ENCODE measurements around the gene SGO2.
"Not testable (repeated sequence)": the region's sequence is repeated elsewhere in the genome, so short reads cannot be mapped to it uniquely, and the experiment has no call there.

The SGO2 gene

GRCh38 chr2:200596774-200597570 is 71.0 kb downstream of the SGO2 start:
- no peak for DNase-seq (ENCODE audit: low read depth)

DNA sequence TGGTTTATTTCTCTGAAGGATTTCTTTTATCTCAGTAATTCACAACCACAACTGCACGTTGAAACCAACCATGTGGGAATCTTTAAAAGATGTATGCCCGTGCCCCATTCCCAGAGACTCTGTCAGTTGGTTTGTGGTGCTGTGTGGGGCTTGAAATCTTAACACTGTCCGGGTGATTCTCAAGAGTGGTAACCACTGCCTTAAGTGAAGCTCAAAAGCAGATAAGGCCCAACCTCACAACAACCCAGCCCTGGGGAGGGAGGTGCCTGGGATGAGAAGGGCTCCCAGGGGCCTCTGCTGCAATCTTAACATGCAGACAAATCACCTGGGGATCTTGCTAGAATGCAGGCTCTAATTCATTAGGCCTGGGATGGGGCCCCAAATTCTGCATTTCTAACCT is 73.2 kb downstream of the SGO2 start:
- DNase-seq (ENCODE audit: low read depth): no peak

DNA sequence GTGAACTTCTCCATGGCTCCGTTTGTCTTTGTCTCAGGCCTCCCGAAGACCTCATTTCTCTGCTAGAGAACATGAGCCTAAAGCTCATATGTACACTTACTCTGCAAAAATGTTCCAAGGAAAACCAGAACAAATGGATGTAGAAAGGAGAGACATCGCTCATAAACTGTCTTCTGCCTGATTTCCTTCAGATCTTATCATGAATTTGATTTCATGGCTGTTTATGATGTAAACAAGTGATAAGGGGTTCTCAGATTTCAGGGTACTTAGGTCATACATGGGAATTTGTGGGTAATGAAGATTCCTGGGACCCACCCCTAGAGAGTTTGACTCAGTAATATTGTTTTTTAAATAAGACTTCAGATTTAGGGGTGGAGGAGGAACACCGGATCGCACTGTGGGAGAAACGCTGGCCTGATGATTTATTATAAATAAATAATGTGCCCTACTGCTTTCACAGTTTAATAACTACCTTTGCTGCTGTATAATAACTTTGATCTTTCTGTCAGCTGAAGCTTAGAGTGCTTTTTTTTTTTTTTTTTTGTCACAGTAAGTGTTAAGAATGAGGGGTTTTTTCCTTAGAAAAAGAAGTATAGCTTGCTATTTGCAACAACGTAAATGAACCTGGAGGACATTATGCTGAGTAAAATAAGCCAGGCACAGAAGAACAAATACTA is 74.7 kb downstream of the SGO2 start:
- no peak for DNase-seq (ENCODE audit: low read depth)

DNA sequence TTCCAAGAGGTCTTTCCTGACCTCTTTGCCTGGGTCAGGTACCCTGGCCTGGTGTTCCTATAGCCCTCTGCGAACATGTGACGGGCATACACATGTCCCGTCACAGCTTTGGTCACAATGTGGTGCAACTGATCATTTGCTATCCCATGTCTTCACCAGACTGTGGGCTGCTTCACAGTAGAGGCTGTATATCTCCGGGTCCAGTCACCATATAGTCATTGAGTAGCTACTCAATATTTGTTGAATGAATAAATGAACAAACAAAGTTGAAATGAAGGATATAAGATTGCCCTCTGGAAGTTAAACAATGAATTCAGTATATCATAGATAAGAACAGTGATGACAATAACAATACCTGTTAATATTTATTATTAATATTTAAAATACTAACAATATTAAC is 76.6 kb downstream of the SGO2 start:
- no peak for DNase-seq (ENCODE audit: low read depth)

DNA sequence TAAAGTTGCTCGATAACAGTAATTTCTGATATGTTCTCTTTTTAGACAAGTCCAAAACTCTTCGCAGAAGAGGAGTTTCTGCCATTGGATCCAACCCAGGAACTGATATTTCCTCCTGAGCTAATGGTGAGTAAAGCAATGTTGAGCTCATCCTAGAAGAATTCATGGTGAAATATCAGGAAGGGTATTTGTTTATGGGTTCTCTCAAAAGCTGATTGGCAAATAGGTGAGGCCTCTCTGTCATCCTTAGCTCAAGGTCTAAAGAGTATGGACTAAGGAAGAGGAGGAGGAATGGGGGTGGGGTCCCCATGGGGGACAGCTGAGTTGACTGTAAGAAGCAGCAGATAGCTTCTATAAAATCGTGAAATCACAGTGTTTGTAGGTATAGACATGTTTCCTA is 78.0 kb downstream of the SGO2 start:
- DNase-seq (ENCODE audit: low read depth): no peak

DNA sequence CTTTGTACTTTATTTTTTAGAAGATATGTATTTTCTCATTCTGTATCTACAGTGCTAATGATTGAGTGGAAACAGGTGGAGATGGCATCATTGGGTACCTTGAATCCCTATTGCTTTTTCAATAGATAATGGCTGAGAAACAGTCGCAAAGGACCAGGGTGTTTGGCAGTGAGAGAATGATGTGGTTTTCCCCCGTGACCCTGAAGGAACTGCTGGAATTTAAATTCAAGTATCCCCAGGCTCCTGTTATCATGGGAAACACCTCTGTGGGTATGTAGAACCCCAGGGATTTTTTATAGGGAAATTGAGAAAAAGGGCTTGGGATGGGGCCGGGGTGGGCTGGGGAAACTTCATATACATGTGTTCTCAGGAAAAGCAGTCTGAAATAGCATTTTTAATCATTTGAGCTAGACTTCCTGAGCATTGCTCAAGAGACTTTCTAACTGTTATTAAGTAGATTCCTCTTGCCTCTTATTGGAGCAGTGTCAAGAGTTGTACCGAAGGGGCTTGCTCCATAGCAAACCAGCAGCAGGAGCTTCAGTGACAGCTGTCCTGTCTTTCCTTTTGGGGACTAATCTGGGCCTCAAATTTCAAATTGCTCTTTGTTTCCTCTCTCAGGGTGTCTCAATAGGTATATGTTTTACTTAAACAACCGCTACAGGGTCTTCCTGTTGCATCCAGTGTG is 78.7 kb downstream of the SGO2 start:
- no peak for DNase-seq (ENCODE audit: low read depth)

GRCh38 chr2:200608341-200609027 is 82.5 kb downstream of the SGO2 start:
- DNase-seq (ENCODE audit: low read depth): no peak

GRCh38 chr2:200609028-200609614 is 83.1 kb downstream of the SGO2 start:
- no peak for DNase-seq (ENCODE audit: low read depth)

DNA sequence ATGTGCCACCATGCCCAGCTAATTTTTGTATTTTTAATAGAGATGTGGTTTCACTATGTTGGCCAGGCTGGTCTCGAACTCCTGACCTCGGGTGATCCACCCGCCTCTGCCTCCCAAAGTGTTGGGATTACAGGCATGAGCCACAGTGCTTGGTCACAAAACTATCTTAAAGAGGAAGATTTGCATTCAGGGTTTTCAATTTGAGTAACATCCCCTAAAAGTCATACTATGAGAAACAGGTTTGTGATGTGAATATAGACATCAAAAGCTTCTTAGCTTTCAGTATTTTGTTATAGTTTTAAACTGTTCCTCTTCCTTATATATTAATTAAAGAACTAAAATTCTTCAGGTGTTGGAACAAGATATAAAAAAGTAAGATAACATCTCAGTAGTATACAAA is 84.2 kb downstream of the SGO2 start:
- not testable (repeated sequence) for DNase-seq (ENCODE audit: low read depth)

GRCh38 chr2:200613692-200614091 is 87.7 kb downstream of the SGO2 start:
- no peak for DNase-seq (ENCODE audit: low read depth)

GRCh38 chr2:200614249-200614648 is 88.2 kb downstream of the SGO2 start:
- DNase-seq (ENCODE audit: low read depth): no peak

- no peak for DNase-seq (ENCODE audit: low read depth)
Measured at GRCh38 chr2:200615247-200615646, 89.2 kb downstream of the SGO2 start.

DNA sequence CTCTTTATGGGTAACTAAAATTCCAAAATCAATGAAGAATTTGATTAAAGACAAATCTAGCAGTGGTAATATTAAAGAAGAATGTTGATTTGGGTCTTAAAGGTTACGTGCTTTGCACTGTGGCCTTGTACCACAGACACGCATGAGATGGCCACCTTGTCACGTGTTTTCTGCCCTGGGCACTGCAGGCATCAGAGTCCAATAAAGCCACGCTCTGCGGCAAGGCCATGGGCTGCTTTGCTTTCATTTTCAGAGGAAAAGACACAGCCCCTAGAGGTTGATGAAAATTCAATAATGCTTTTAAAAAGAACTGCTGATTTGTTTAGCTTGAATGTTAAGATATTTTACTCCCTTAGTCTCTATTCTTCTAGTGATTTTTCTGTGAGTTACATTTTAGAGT is 90.2 kb downstream of the SGO2 start:
- no peak for DNase-seq (ENCODE audit: low read depth)

GRCh38 chr2:200616656-200617055 is 90.6 kb downstream of the SGO2 start:
- no peak for DNase-seq (ENCODE audit: low read depth)

DNA sequence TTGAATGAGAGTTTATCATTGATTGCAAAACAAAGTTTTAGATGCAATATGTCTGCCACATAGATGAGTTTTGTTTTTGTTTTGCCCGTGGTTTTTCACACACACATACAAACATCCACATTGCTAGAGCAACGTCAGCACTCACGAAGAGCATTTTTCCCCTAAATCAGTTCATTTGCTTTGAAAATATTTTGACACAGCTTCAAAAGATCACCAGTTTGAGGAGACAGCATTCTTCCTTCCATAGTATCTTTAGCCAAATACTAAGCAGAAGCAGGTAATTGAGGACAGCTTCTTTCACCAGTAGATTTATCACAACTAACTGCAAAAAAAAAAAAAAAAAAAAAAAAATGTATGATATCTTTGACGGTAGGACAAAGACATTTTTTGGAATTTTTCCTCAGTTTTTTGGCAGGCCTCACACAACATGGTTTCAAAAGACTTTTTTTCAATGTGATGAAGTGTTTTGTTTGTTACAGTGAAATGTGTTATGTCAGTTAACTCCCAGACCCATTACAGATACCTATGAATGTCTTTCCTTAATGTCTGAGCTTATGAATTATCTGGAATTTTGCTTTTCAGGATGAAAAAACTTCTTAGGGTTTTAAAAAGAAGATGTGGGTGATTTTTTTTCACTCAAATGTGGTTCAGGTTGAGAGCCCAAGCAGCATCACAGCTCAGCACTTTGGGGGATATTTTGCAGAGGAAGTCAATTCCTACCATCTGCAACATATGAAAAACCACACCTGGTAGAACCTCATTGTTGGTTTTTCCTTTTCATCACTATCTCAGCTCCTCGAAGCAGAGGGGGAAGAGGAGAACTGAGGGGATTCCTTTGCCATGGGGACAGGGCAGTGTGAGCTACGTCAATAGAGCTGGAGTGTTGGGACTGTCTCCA is 91.4 kb downstream of the SGO2 start:
- no peak for DNase-seq (ENCODE audit: low read depth)

DNA sequence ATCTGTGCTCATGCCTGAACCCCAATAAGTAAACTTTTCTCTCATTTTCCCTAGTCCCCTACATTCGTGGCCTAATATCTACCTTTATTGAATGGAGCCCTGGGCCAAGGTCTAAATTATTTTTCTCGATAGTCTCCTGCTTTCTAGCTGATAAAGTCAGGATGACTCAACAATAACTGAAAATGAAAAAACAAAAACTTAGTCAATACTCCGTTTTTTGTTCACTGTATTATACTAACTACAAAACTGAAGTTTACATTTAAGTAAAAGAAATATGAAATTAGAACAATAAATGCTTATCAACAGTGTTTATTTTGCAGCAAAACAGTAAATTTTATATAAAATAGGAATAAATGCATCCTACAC is 92.0 kb downstream of the SGO2 start:
- no peak for DNase-seq (ENCODE audit: low read depth)

GRCh38 chr2:200618590-200619021 is 92.6 kb downstream of the SGO2 start:
- DNase-seq (ENCODE audit: low read depth): no peak

- no peak for DNase-seq (ENCODE audit: low read depth)
Measured at GRCh38 chr2:200619279-200619678, 93.3 kb downstream of the SGO2 start.

GRCh38 chr2:200620606-200621390 is 94.8 kb downstream of the SGO2 start:
- DNase-seq (ENCODE audit: low read depth): no peak

GRCh38 chr2:200622106-200622505 is 96.1 kb downstream of the SGO2 start:
- DNase-seq (ENCODE audit: low read depth): no peak
